HG03575 (cell line): ENCODE measurements around the gene CCDC102A.
A peak's percentile ranks its signal among the peaks of the same experiment; 100 is the strongest.
"Not testable (repeated sequence)": the region's sequence is repeated elsewhere in the genome, so short reads cannot be mapped to it uniquely, and the experiment has no call there.

Experiments
- ATAC-seq: cut with Tn5 transposase; IDR thresholded peaks from one replicate; pipeline ENCODE4 v1.9.1; 2021; ENCODE audit not compliant: unreplicated experiment, insufficient number of reproducible peaks, low FRiP score; ENCODE audit errors: extremely low read depth

CCDC102A gene

DNA sequence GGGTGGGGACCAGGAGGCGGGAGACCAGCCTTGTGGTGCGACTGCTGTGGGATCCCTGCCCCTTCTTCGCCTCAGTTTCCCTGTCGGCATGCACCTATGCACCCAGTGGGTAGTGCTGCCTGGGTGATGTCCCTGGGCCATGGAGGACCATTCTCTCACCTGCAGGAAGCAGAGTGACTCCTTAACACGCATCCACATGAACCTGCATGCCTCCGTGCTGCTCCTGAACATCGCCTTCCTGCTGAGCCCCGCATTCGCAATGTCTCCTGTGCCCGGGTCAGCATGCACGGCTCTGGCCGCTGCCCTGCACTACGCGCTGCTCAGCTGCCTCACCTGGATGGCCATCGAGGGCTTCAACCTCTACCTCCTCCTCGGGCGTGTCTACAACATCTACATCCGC, 31.3 kb upstream of the CCDC102A start:
- no peak for ATAC-seq

GRCh38 chr16:57566436-57566835, 30.1 kb upstream of the CCDC102A start:
- ATAC-seq, result no peak

- no peak for ATAC-seq
Observed at GRCh38 chr16:57565461-57565860, 29.1 kb upstream of the CCDC102A start.

DNA sequence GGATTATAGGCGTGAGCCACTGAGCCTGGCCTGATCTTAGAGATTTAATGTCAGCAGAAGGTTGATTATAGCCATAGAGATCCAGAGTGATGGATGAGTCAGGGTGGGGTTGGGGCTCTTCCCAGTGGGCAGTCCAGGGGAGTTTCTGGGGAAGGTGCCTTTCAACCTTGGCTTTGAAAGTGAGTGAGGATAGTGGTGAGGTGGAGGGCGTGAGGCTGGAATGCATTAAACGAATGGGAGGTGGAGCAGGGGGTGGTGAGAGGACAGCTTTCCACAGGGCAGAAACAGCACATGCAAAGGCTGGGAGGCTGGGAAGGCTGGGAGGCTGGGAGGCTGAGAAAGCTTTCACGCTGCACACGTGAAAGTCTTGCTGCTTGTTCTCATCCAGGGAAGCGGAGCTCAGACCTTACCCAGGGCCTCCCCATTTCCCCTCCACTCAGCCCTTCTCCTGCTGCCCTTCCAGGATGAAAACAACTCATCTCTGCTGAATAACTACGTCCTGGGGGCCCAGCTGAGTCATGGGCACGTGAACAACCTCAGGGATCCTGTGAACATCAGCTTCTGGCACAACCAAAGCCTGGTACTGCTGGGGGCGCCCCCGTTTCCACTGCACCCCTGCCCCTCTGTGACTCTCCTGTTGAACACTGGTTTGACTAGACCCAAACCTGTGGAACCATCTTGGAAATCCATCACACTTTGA, 28.4 kb upstream of the CCDC102A start:
- ATAC-seq, result no peak

DNA sequence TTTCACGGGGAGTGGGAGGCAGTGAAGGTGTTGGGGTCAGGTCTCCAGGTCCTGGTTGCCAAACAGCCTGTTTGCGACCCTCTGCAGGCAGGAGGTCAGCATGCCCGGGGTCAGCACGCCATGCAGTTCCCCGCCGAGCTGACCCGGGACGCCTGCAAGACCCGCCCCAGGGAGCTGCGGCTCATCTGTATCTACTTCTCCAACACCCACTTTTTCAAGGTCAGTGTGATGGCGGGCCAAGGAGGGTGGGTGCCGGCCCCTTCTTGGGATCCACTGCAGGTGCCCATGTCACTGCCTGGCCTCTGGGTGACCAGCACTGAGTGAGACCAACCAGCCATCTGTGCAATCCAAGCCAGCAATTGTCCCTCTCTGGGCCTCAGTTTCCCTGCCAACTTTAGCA, 27.4 kb upstream of the CCDC102A start:
- ATAC-seq, result no peak

GRCh38 chr16:57563487-57563750, 27.0 kb upstream of the CCDC102A start:
- no peak for ATAC-seq

DNA sequence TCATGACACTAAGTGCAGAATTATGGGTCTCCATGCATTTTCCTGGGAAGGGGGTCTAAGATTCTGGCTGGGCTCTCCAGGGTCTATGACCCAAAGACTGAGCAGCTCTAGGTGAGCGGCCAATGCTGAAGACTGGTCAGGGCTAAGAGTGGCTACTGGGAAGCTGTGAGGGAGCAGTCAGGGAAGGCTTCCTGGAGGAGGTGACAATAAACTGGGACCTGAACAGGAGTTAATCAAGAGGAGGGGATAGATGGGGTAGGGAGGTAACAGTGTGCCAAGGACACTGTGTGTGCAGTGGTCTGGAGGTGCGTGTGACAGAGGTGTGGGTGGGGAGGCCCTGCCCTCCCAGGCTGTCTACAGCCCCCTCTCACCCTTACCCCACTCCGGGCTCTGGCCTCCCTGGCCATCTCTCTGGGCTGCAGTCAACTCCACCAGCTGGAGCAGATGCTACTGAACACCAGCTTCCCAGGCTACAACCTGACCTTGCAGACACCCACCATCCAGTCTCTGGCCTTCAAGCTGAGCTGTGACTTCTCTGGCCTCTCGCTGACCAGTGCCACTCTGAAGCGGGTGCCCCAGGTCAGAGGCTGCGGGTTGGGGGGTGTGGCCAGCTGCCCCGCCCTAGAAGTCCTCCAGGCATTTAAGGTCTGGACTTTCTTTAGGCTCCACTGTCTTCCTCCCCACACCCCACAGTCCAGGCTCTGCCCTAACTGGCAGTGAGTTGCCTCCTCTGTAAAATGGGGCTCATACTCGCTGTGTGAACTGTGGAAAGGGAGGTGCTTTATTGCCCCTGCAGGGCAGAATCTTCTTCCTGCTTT, 26.5 kb upstream of the CCDC102A start:
- ATAC-seq, result no peak

GRCh38 chr16:57562066-57562465, 25.7 kb upstream of the CCDC102A start:
- ATAC-seq, result no peak

GRCh38 chr16:57559072-57559790, 22.9 kb upstream of the CCDC102A start:
- no peak for ATAC-seq

DNA sequence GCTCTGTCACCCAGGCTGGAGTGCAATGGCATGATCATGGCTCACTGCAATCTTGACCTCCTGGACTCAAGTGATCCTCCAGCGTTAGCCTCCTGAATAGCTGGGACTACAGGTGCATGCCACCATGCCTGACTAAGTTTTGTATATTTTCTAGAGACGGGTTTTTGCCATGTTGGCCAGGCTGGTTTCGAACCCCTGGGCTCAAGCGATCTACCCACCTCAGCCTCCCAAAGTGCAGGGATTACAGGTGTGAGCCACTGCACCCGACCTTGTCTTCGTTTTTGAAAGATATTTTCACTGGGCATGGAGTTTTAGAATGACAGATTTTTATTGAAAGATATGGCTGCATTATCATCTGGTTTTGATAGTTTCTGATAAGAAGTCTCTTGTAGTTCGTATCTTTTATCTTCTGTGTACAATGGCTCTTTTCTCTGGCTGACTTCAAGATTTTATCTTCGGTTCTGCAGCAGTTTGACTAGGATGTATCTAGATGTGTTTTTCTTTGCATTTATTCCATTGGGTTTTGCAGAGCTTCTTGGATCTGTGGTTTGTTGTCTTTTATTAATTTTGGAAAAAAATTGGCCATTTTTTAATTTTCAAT, 20.7 kb upstream of the CCDC102A start:
- no peak for ATAC-seq

DNA sequence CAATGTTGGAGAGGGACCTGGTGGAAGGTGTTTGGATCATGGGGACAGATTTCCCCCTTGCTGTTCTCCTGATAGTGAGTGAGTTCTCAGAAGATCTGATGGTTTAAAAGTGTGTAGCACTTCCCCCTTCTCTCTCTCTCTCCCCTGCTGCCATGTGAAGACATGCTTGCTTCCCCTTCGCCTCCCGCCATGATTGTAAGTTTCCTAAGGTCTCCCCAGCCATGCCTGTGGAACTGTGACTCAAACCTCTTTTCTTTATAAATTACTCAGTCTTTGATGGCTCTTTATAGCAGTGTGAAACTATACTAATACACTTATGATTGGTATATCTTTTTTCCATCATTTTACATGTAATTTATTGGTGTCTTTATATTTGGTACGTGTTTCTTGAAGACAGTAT, 19.5 kb upstream of the CCDC102A start:
- ATAC-seq, result no peak

GRCh38 chr16:57551057-57551456, 14.7 kb upstream of the CCDC102A start:
- no peak for ATAC-seq

GRCh38 chr16:57549730-57550129, 13.4 kb upstream of the CCDC102A start:
- ATAC-seq, result no peak

GRCh38 chr16:57548408-57548807, 12.0 kb upstream of the CCDC102A start:
- ATAC-seq, result no peak

DNA sequence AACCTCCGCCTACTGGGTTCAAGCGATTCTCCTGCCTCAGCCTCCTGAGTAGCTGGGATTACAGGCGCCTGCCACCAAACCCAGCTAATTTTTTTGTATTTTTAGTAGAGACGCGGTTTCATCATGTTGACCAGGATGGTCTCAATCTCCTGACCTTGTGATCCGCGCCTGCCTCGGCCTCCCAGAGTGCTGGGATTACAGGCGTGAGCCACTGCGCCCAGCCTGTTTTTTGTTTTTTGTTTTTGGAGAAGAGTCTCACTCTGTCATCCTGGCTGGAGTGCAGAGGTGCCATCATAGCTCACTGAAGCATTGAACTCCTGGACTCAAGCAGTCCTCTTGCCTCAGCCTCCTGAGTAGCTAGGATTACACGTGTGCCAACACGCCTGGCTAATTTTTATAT, 11.2 kb upstream of the CCDC102A start:
- ATAC-seq, result not testable (repeated sequence)

- peak; percentile 51 for ATAC-seq
Observed at GRCh38 chr16:57544124-57544653, 7.8 kb upstream of the CCDC102A start.

- no peak for ATAC-seq
Observed at GRCh38 chr16:57541754-57542435, 5.5 kb upstream of the CCDC102A start.

GRCh38 chr16:57540906-57541753, 4.8 kb upstream of the CCDC102A start:
- no peak for ATAC-seq
